OCI-LY7 (cell line): ENCODE measurements around the gene PPP1R14B. TPM values are rescaled to one million over a fixed set of nuclear protein-coding genes. Genes with fewer than 3 reads are reported as not detected.

Source experiments
- BruUV-seq: library from RNA; stranded (reverse); fragments of 400-500 nt; replicated peaks from 2 replicates; lab custom pipeline; 2021; lab: Mats Ljungman, UMichigan
- CTCF ChIA-PET: fragments of 300-600 bp; sonication (Branson Sonifier 250); formaldehyde crosslinking; loops from one replicate; lab custom pipeline; 2022; ENCODE audit warnings: antibody characterized with exemption; ENCODE audit not compliant: unreplicated experiment; lab: Charles Lee
- POLR2A ChIA-PET: fragments of 300-600 bp; sonication (Branson Sonifier 250); formaldehyde crosslinking; loops from one replicate; lab custom pipeline; 2022; ENCODE audit warnings: antibody characterized with exemption; lab: Charles Lee
- DNase-seq: peaks from one replicate; pipeline ENCODE4 v3.0.0-alpha.2; 2015; ENCODE audit warnings: low spot score
- H2AFZ ChIP-seq: fragments of 200-600 bp; sonication (generic), shearing (Covaris generic); 2 replicates; pipeline ENCODE4 v1.6.1; 2014; ENCODE audit warnings: mild to moderate bottlenecking, antibody characterized with exemption, low read length, moderate library complexity
- H3K27ac ChIP-seq: fragments of 200-600 bp; sonication (generic); 2 replicates; pipeline ENCODE4 v1.5.1; 2014; ENCODE audit warnings: mixed run types, low read depth, mild to moderate bottlenecking, moderate library complexity, low read length, inconsistent platforms; ENCODE audit not compliant: poor library complexity, severe bottlenecking
- H3K36me3 ChIP-seq: fragments of 200-600 bp; sonication (generic); 2 replicates; pipeline ENCODE4 v1.6.1; 2014; ENCODE audit warnings: mild to moderate bottlenecking, antibody characterized with exemption, low read length, moderate library complexity, mixed read lengths; ENCODE audit not compliant: insufficient read depth
- H3K4me1 ChIP-seq: fragments of 200-600 bp; sonication (generic); 2 replicates; pipeline ENCODE4 v1.5.1; 2014; ENCODE audit warnings: mild to moderate bottlenecking, low read length; ENCODE audit not compliant: insufficient read depth, poor library complexity, severe bottlenecking
- H3K4me2 ChIP-seq: fragments of 200-600 bp; sonication (generic); 2 replicates; pipeline ENCODE4 v1.6.1; 2014; ENCODE audit warnings: mild to moderate bottlenecking, low read length
- H3K4me3 ChIP-seq: fragments of 200-600 bp; sonication (generic); 2 replicates; pipeline ENCODE4 v1.5.1; 2014; ENCODE audit warnings: mild to moderate bottlenecking, low read depth, low read length; ENCODE audit not compliant: poor library complexity, severe bottlenecking
- H3K79me2 ChIP-seq: fragments of 200-600 bp; sonication (generic); 2 replicates; pipeline ENCODE4 v1.6.1; 2016; ENCODE audit warnings: low read depth, mild to moderate bottlenecking, low read length, moderate library complexity, mixed read lengths; ENCODE audit not compliant: insufficient read depth
- H3K9me2 ChIP-seq: fragments of 200-600 bp; sonication (generic); 2 replicates; pipeline ENCODE4 v1.6.1; 2016; ENCODE audit warnings: mild to moderate bottlenecking, low read length, mixed read lengths; ENCODE audit not compliant: insufficient read depth
- H3K9me3 ChIP-seq: fragments of 200-600 bp; sonication (generic); 2 replicates; pipeline ENCODE4 v1.6.1; 2014; ENCODE audit warnings: mild to moderate bottlenecking, mixed run types, low read length, mixed read lengths
- H4K20me1 ChIP-seq: fragments of 200-600 bp; sonication (generic); 2 replicates; pipeline ENCODE4 v1.6.1; 2014; ENCODE audit warnings: mild to moderate bottlenecking, antibody characterized with exemption, low read length, moderate library complexity, mixed read lengths; ENCODE audit not compliant: insufficient read depth
- EZH2phosphoT487 ChIP-seq: fragments of 200-600 bp; sonication (generic); IDR thresholded peaks from 2 replicates; pipeline ENCODE4 v1.6.1; 2018; ENCODE audit warnings: low read depth, borderline replicate concordance, mild to moderate bottlenecking, mixed run types, antibody characterized with exemption, low read length, moderate library complexity, mixed read lengths
- intact Hi-C: fragments of 100-400 bp; cut with micrococcal nuclease; formaldehyde crosslinking; loops from one replicate; pipeline ENCODE4 v1.10.0; 2022; ENCODE audit not compliant: unreplicated experiment
- total RNA-seq, 2 experiments: library from RNA; depleted of rRNA in 1 of 2; stranded (reverse); fragments of >200 nt in 1 of 2; shearing (Covaris generic) in 1 of 2; gene quantifications; 2 replicates each; pipeline ENCODE4 v1.2.3, GENCODE V29; 2014 to 2022
- TF ChIP-seq, protein P1 (sequence below): fragments of 200-600 bp; sonication (generic); conservative IDR thresholded peaks from 2 replicates; pipeline ENCODE4 v1.5.1; 2014; ENCODE audit warnings: mild to moderate bottlenecking, antibody characterized with exemption, low read length, moderate library complexity, mixed read lengths

Gene PPP1R14B
- total RNA-seq, 2 experiments from 2014 or later = 198 to 223 TPM

DNA sequence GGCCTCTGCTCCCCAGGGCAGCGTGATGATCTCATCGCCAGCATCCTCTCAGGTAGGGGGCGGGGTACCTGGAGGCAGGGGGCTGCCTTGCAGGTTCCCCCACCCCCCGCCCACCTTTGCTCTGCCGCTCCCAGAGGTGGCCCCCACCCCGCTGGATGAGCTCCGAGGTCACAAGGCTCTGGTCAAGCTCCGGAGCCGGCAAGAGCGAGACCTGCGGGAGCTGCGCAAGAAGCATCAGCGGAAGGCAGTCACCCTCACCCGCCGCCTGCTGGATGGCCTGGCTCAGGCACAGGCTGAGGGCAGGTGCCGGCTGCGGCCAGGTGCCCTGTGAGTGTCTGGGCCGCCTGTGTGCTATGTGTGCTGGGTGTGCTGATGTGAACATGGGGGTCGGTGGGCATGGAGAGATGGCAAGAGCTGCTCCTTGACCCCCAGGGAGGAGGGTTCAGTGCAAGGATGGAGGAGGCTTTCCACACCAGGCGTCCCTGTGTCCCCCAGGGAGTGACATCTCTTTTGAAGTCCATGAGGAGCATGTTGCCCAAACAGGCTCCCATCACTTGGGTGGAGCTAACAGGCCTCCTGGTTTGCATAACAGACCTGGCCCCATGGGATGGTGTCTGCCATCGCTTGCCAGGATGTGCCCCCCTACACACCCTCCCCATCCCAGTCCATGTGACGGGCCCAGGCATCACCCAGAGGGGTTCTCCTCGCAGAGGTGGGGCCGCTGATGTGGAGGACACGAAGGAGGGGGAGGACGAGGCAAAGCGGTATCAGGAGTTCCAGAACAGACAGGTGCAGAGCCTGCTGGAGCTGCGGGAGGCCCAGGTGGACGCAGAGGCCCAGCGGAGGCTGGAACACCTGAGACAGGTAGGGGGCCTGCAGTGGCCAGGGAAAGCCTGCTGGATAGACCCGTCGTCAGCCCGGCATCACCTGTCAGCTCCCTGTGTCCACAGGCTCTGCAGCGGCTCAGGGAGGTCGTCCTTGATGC, 18.7 kb upstream of the PPP1R14B start:
- no peaks in the 10 kb centered on the region for H3K9me3 ChIP-seq
- H3K4me3 ChIP-seq = no peak overlapping the region
- no peak overlapping the region for H3K27ac ChIP-seq
- intact Hi-C loops = no loop called here
- no peaks in the 10 kb centered on the region for H3K79me2 ChIP-seq
- no TSS peak for BruUV-seq
- H4K20me1 ChIP-seq = no peaks in the 10 kb centered on the region
- TF ChIP-seq EZH2phosphoT487 = no peak
- TF ChIP-seq, protein P1, sequence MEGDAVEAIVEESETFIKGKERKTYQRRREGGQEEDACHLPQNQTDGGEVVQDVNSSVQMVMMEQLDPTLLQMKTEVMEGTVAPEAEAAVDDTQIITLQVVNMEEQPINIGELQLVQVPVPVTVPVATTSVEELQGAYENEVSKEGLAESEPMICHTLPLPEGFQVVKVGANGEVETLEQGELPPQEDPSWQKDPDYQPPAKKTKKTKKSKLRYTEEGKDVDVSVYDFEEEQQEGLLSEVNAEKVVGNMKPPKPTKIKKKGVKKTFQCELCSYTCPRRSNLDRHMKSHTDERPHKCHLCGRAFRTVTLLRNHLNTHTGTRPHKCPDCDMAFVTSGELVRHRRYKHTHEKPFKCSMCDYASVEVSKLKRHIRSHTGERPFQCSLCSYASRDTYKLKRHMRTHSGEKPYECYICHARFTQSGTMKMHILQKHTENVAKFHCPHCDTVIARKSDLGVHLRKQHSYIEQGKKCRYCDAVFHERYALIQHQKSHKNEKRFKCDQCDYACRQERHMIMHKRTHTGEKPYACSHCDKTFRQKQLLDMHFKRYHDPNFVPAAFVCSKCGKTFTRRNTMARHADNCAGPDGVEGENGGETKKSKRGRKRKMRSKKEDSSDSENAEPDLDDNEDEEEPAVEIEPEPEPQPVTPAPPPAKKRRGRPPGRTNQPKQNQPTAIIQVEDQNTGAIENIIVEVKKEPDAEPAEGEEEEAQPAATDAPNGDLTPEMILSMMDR = no peak
- no peak overlapping the region for H2AFZ ChIP-seq
- POLR2A ChIA-PET = interaction anchor here (0.8 to 1.0 kb wide), 2 partner anchors 18 to 20 kb away, joined by 3 read pairs; no protein-coding TSS in a partner anchor
- H3K9me2 ChIP-seq = no peaks in the 10 kb centered on the region
- no peak overlapping the region for H3K4me2 ChIP-seq
- peaks cover 18% of the 10 kb centered on the region for H3K4me1 ChIP-seq
- DNase-seq = no peak
- no peaks in the 10 kb centered on the region for H3K36me3 ChIP-seq
- CTCF ChIA-PET = no interaction called here

DNA sequence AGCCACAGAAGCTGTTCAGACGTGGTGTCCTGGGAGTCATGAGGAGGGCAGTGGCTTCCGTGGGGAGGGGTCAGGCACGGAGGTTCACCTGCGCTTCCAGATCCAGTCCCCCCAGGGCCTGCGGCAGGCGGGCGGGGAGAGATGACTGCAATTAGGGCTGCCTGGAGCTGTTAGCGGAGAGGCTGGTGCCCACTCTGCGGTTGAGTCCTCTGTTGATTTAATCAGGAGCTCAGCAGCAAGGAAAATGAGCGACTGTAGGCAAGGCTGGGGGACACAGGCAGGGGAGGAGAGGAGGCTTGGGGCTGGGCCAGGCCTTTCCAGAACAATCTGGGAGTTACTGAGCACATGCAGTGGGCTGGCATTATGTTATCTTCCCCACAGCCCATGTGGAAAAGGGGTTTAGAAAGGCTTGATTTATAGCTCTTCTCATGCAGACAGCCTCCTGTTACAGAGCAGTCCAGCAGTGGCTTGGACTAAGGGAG, 17.7 kb upstream of the PPP1R14B start:
- Histone ChIP-seq H3K4me2 (no peak overlapping the region), H3K79me2 (no peaks in the 10 kb centered on the region), H4K20me1 (no peaks in the 10 kb centered on the region), H3K4me1 (peaks cover 18% of the 10 kb centered on the region), H3K36me3 (no peaks in the 10 kb centered on the region), H3K9me3 (no peaks in the 10 kb centered on the region), H3K9me2 (no peaks in the 10 kb centered on the region), H3K27ac (no peak overlapping the region), H2AFZ (no peak overlapping the region), H3K4me3 (no peak overlapping the region)
- ChIA-PET CTCF (no interaction called here), POLR2A (interaction anchor here (0.8 kb wide), 1 partner anchor 19 kb away, joined by 3 read pairs; no protein-coding TSS in a partner anchor)
- TF ChIP-seq, protein P1 = no peak
- no peak for TF ChIP-seq EZH2phosphoT487
- intact Hi-C loops = no loop called here
- no TSS peak for BruUV-seq
- no peak for DNase-seq
